SK-N-SH (cell line): Measurements from ENCODE around the gene IRX2. TPM values are rescaled to one million over a fixed set of nuclear protein-coding genes. Genes with fewer than 3 reads are reported as not detected.

Experiments
- CTCF ChIA-PET: fragments of 300-600, 350-600 bp; formaldehyde crosslinking; extraction: SDS; loops from one replicate; lab custom pipeline; 2021; lab: Yijun Ruan, JAX
- POLR2A ChIA-PET: fragments of 350-600 bp; sonication (Branson Sonifier 250); formaldehyde crosslinking; extraction: SDS; loops from one replicate; lab custom pipeline; 2020; ENCODE audit warnings: antibody characterized with exemption, inconsistent platforms; lab: Yijun Ruan, JAX
- DNase-seq: peaks from one replicate; pipeline ENCODE4 v3.0.0; 2012
- H2AFZ ChIP-seq: fragments of 200-600 bp; sonication (generic); 2 replicates; pipeline ENCODE4 v1.8.1; 2016; ENCODE audit warnings: antibody characterized with exemption, mild to moderate bottlenecking, low read depth
- H3F3A ChIP-seq: fragments of 200-600 bp; sonication (generic); replicated peaks from 2 replicates; pipeline ENCODE3; 2016; ENCODE audit warnings: antibody characterized with exemption, mild to moderate bottlenecking; ENCODE audit not compliant: insufficient read depth
- H3K27ac ChIP-seq, 2 experiments: fragments of 200-500 bp in 1 of 2; fragments of 200-600 bp in 1 of 2; sonication (Bioruptor generic) in 1 of 2; sonication (generic), shearing (Covaris generic) in 1 of 2; 2 replicates each; pipeline versions ENCODE4 v1.5.1 to v1.6.1; 2014 to 2016; ENCODE audit warnings: low read depth in 2 of 2, inconsistent platforms in 1 of 2, low read length in 1 of 2, mild to moderate bottlenecking in 1 of 2, mixed read lengths in 1 of 2
- H3K27me3 ChIP-seq: fragments of 200-600 bp; sonication (generic), shearing (Covaris generic); 2 replicates; pipeline ENCODE4 v1.6.1; 2016; ENCODE audit warnings: mixed run types; ENCODE audit not compliant: insufficient read depth
- H3K36me3 ChIP-seq, 2 experiments: fragments of 200-500 bp in 1 of 2; fragments of 200-600 bp in 1 of 2; sonication (Bioruptor generic) in 1 of 2; sonication (generic) in 1 of 2; replicated peaks in 1 of 2; 2 replicates each; pipeline versions ENCODE3 to v1.5.1; 2014 to 2016; ENCODE audit warnings: low read length in 1 of 2, mild to moderate bottlenecking in 1 of 2; ENCODE audit not compliant: insufficient read depth in 2 of 2, control insufficient read depth in 1 of 2
- H3K4me1 ChIP-seq, 2 experiments: fragments of 200-500 bp in 1 of 2; fragments of 200-600 bp in 1 of 2; sonication (Bioruptor generic) in 1 of 2; sonication (generic), shearing (Covaris generic) in 1 of 2; 2 replicates each; pipeline versions ENCODE4 v1.5.1 to v1.6.1; 2014 to 2016; ENCODE audit warnings: low read depth in 1 of 2, low read length in 1 of 2, mixed run types in 1 of 2; ENCODE audit not compliant: insufficient read depth in 2 of 2, control insufficient read depth in 1 of 2
- H3K4me2 ChIP-seq: fragments of 200-600 bp; sonication (generic), shearing (Covaris generic); 2 replicates; pipeline ENCODE4 v1.6.1; 2017; ENCODE audit warnings: mixed run types
- H3K4me3 ChIP-seq, 2 experiments: fragments of 200-500 bp in 1 of 2; fragments of 200-600 bp in 1 of 2; sonication (Bioruptor generic) in 1 of 2; sonication (generic), shearing (Covaris generic) in 1 of 2; 2 replicates each; pipeline versions ENCODE4 v1.5.1 to v1.8.1; 2014 to 2016; ENCODE audit warnings: low read depth in 2 of 2, inconsistent platforms in 1 of 2, low read length in 1 of 2, mild to moderate bottlenecking in 1 of 2, mixed read lengths in 1 of 2, moderate library complexity in 1 of 2
- H3K79me2 ChIP-seq: fragments of 200-600 bp; sonication (generic); 2 replicates; pipeline ENCODE4 v1.8.1; 2017; ENCODE audit warnings: mild to moderate bottlenecking; ENCODE audit not compliant: insufficient read depth
- H3K9ac ChIP-seq: fragments of 200-600 bp; sonication (generic); 2 replicates; pipeline ENCODE4 v1.6.1; 2017; ENCODE audit warnings: mixed run types
- H3K9me2 ChIP-seq: fragments of 200-600 bp; sonication (generic); 2 replicates; pipeline ENCODE4 v1.6.1; 2017; ENCODE audit warnings: mixed run types
- H3K9me3 ChIP-seq: fragments of 200-600 bp; sonication (generic); 2 replicates; pipeline ENCODE4 v1.6.1; 2017; ENCODE audit warnings: mixed run types, mild to moderate bottlenecking, moderate library complexity
- H4K20me1 ChIP-seq: fragments of 200-600 bp; sonication (generic); 2 replicates; pipeline ENCODE4 v1.6.1; 2017; ENCODE audit warnings: mild to moderate bottlenecking, mixed run types; ENCODE audit not compliant: insufficient read depth
- CHD2 ChIP-seq: fragments of 150-350 bp; IDR thresholded peaks from 2 replicates; pipeline ENCODE4 v1.6.1; 2018; ENCODE audit warnings: low read length; ENCODE audit not compliant: partially characterized antibody
- CTCF ChIP-seq: fragments of 200-600 bp; sonication (generic); IDR thresholded peaks from 2 replicates; pipeline ENCODE4 v1.6.1; 2017; ENCODE audit warnings: antibody characterized with exemption, mild to moderate bottlenecking, moderate library complexity
- EP300 ChIP-seq, 2 experiments: IDR thresholded peaks; 2 replicates each; pipeline versions ENCODE4 v1.4.0 to v1.6.1; 2012; ENCODE audit warnings: borderline replicate concordance in 1 of 2, low read depth in 1 of 2, low read length in 1 of 2
- EZH2phosphoT487 ChIP-seq: fragments of 200-600 bp; sonication (generic); IDR thresholded peaks from 2 replicates; pipeline ENCODE4 v1.6.1; 2017; ENCODE audit warnings: low read depth, mixed run types, mild to moderate bottlenecking, antibody characterized with exemption, moderate library complexity, borderline replicate concordance
- FOXJ3 ChIP-seq: sonication (generic); formaldehyde crosslinking; IDR thresholded peaks from 2 replicates; pipeline ENCODE4 v1.5.1; 2020; ENCODE audit warnings: mild to moderate bottlenecking, missing genetic modification reagents
- MAX ChIP-seq: IDR thresholded peaks from 2 replicates; pipeline ENCODE4 v1.4.0; 2012; ENCODE audit warnings: low read depth
- MXI1 ChIP-seq: IDR thresholded peaks from 2 replicates; pipeline ENCODE4 v1.6.1; 2012; ENCODE audit warnings: mild to moderate bottlenecking, low read depth, low read length, improper control_type of control experiment
- PBX3 ChIP-seq: IDR thresholded peaks from 2 replicates; pipeline ENCODE4; 2012
- RAD21 ChIP-seq: IDR thresholded peaks from 2 replicates; pipeline ENCODE4 v1.6.1; 2012; ENCODE audit warnings: mild to moderate bottlenecking, low read length
- RCOR1 ChIP-seq: fragments of 150-350 bp; IDR thresholded peaks from 2 replicates; pipeline ENCODE4 v1.6.1; 2017; ENCODE audit warnings: antibody characterized with exemption, low read length
- REST ChIP-seq: IDR thresholded peaks from 2 replicates; pipeline ENCODE4 v1.6.1; 2012; ENCODE audit warnings: mild to moderate bottlenecking, low read depth, low read length, moderate library complexity
- TAF1 ChIP-seq: IDR thresholded peaks from 2 replicates; pipeline ENCODE4 v1.6.1; 2012; ENCODE audit warnings: low read depth, mild to moderate bottlenecking, low read length, moderate library complexity, borderline replicate concordance
- TEAD4 ChIP-seq: IDR thresholded peaks from 2 replicates; pipeline ENCODE4 v1.4.0; 2012; ENCODE audit warnings: mild to moderate bottlenecking, borderline replicate concordance; ENCODE audit not compliant: insufficient read depth
- USF1 ChIP-seq: IDR thresholded peaks from 2 replicates; pipeline ENCODE4 v1.4.0; 2012; ENCODE audit warnings: low read depth, borderline replicate concordance
- WGBS: methylation state at CpG from one replicate; pipeline ENCODE4 v1.1.6; 2017; ENCODE audit warnings: low lambda C conversion rate; 5-methylcytosine and 5-hydroxymethylcytosine counted together
- polyA plus RNA-seq, 3 experiments: library from polyadenylated mRNA; depleted of rRNA; stranded (reverse); fragments of >200 nt; gene quantifications; 2 replicates each; pipeline ENCODE4 v1.2.3, GENCODE V29; 2012

The IRX2 gene
- polyA plus RNA-seq, 1 of the 3 experiments (the other 2 are of a cell fraction) = not detected

GRCh38 chr5:2762744-2763532 is 11.5 kb upstream of the IRX2 start (continued):
- no peak for TF ChIP-seq REST
- TF ChIP-seq RCOR1 = no peak

GRCh38 chr5:2761921-2762488 is 10.5 kb upstream of the IRX2 start:
- H3K4me3 ChIP-seq = no peak overlapping the region
- no peak for TF ChIP-seq FOXJ3 (CRISPR knock-in tag)
- TF ChIP-seq, all 33 proteins: peak for 0
- no peak overlapping the region for H3K27ac ChIP-seq
- DNase-seq = no peak
- no peaks in the 10 kb centered on the region for H3K9me3 ChIP-seq
- H3K9me2 ChIP-seq = no peaks in the 10 kb centered on the region
- WGBS = 3% methylated on average over 4 of the region's 4 CpGs
- H2AFZ ChIP-seq = no peak overlapping the region
- peaks cover 54% of the 10 kb centered on the region for H3K27me3 ChIP-seq
- ChIA-PET CTCF (no interaction called here), POLR2A (no interaction called here)
- H3K36me3 ChIP-seq = no peaks in the 10 kb centered on the region
- no peaks in the 10 kb centered on the region for H3K4me1 ChIP-seq
- H4K20me1 ChIP-seq = no peaks in the 10 kb centered on the region
- no peak overlapping the region for H3K4me2 ChIP-seq
- H3K9ac ChIP-seq = no peak overlapping the region
- no peaks in the 10 kb centered on the region for H3F3A ChIP-seq
- no peaks in the 10 kb centered on the region for H3K79me2 ChIP-seq

GRCh38 chr5:2759696-2760461 is 8.4 kb upstream of the IRX2 start:
- DNase-seq = no peak
- Histone ChIP-seq H3K4me1 (no peaks in the 10 kb centered on the region), H3K4me3 (no peak overlapping the region), H4K20me1 (no peaks in the 10 kb centered on the region), H2AFZ (no peak overlapping the region), H3F3A (no peaks in the 10 kb centered on the region), H3K9me2 (no peaks in the 10 kb centered on the region), H3K27ac (no peak overlapping the region), H3K79me2 (no peaks in the 10 kb centered on the region), H3K9me3 (no peaks in the 10 kb centered on the region), H3K9ac (no peak overlapping the region), H3K27me3 (peaks cover 72% of the 10 kb centered on the region), H3K4me2 (no peak overlapping the region), H3K36me3 (no peaks in the 10 kb centered on the region)
- CTCF ChIA-PET = no interaction called here
- 12% methylated on average over 11 of the region's 11 CpGs for WGBS
- POLR2A ChIA-PET = no interaction called here
- TF ChIP-seq CHD2 (no peak), TAF1 (no peak), MAX (no peak), EP300 (IDR thresholded peaks at IDR 0.05; ENCODE audit: borderline replicate concordance in 1 of 2, low read depth in 1 of 2, low read length in 1 of 2) (no peak), USF1 (no peak), MXI1 (no peak), FOXJ3 (CRISPR knock-in tag) (no peak), EZH2phosphoT487 (no peak), PBX3 (no peak), RAD21 (no peak), CTCF (no peak), TEAD4 (no peak)
